Stimulated activated CD8-positive, alpha-beta memory T cell treated with anti-CD3 and anti-CD28 coated beads, Interleukin-4, amount 100 ng/mL, for 1 hour (primary cell): ENCODE measurements around the gene MYPOP.
A peak's percentile ranks its signal among the peaks of the same experiment; 100 is the strongest.
"Not testable (repeated sequence)": the region's sequence is repeated elsewhere in the genome, so short reads cannot be mapped to it uniquely, and the experiment has no call there.

ENCODE experiments used
- DNase-seq, 2 donors: peaks; one replicate each; pipeline ENCODE4 v3.0.0-alpha.2; 2020; ENCODE audit warnings: low read depth in 2 of 2, low spot score in 1 of 2

MYPOP gene

DNA sequence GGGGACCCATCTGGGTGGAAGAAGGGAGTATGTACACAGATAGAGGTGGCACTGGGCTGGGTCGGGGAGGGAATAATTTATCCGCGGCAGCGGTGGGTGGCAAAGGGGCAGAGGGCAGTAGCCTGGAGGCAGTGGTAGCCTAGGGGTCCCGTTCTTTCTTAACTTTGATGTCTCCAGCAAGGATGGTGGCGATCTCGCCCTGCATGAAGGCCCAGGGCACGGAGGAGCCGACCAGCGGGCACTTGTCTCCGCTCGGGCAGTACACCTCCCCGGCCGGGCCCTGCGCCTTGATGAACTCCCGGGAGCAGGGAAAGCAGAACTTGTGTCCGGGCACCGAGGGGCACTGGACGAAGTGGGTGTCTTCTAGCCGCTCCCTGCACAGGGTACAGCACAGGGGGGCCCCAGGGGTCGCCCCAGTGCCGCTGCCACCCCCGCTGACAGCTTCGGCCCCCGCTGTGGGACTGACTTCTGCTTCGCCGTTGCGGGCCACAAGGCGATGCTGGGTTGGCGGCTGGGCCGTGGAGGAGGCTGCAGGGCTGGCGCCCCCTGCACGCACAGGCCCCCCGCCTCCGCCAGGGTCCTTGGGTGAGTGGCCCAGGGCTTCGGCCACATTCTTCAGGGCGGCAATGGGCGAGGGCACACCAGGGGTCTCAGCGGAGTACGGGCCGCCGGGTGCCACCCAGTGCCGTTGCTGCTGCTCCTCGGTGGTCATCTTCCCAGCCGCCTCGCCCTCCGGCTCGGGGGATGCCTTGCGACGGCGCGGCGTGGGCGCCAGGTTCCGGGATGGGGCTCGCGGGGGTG is 18.3 kb downstream of the MYPOP start:
- DNase-seq: no peak

- no peak for DNase-seq
Measured at GRCh38 chr19:45883586-45883880, 18.9 kb downstream of the MYPOP start.

DNA sequence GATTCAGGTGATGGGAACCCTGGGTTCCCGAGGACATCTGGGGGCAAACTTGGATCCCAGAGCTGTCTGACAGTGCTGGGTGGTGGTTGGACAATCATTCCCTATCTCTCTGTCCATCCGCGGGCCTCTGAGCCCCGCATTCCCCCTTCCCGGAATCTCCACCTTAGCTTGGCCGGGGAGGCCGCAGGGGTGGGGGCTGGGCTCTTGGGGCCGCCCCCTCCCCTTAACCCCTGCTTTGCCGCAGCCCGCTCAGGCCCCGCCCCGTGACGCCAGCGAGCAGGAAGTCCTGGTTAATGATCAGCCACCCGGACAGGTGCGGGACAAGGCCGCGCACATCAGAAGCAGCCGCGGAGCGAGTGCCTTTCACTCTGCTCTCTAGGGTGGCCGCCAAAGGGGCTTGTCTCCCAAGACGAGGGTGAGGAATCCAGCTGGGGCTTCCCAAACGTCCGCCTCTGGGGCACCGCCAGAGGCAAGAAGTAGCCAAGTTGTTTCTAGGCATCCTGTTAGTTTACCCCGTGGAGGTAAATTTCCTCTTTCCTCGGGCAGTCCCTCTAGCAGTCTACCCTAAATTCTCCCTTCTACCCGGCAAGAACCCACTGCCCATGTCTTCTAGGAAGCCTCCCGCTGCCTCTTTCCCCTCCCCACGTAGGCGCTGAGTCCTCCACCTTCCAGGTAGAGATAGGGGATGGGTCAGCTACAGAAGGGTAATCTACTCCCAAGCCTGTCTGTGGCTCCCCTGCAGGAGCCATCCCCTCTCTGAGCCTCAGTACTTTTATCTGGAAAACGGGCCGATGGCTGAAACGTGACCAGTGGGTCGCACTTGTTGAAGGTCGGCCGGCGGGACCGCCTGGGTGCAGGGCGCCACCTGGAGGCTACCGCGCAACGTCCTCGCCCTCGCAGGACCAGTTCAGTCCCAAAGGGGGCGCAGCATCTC is 19.5 kb downstream of the MYPOP start:
- DNase-seq: peak in 1 of 2 donors; percentile 63

GRCh38 chr19:45881909-45882528 is 20.4 kb downstream of the MYPOP start:
- no peak for DNase-seq

GRCh38 chr19:45881082-45881908 is 21.1 kb downstream of the MYPOP start:
- DNase-seq: no peak

DNA sequence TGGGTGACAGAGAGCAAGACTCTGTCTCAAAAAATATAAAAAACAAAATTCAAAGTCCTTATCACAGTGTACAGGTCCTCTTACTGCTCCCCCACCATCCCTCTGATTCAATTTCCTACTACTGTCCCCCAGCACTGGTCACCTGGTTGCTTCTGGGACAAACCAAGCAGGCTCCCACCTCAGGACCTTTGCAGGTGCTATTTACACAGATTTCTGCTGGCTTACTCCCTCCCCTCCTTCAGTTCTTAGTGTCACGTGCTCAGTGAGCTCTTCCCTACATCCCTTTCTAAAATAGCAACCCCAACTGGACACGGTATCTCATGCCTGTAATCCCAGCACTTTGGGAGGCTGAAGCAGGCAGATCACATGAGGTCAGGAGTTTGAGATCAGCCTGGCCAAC is 22.4 kb downstream of the MYPOP start:
- no peak for DNase-seq

DNA sequence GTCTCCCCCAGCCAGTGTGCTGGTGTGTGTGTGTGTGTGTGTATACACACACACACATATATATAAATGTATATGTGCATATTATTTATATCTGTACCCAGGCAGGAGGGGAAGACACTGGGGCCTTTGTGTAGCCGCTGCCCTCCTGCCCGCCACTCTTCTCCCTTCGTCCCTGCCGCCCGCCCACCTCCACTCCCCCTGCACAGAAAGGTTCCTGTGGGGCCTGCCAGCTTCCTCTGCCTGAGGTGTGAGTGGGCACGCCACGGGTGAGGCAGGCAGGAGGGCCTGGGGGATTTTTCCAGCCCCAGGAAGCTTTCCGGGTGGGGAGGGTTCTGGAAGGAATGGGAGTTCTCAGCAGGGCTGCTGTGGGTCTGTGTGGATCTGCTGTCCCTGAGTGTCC is 23.4 kb downstream of the MYPOP start:
- no peak for DNase-seq

DNA sequence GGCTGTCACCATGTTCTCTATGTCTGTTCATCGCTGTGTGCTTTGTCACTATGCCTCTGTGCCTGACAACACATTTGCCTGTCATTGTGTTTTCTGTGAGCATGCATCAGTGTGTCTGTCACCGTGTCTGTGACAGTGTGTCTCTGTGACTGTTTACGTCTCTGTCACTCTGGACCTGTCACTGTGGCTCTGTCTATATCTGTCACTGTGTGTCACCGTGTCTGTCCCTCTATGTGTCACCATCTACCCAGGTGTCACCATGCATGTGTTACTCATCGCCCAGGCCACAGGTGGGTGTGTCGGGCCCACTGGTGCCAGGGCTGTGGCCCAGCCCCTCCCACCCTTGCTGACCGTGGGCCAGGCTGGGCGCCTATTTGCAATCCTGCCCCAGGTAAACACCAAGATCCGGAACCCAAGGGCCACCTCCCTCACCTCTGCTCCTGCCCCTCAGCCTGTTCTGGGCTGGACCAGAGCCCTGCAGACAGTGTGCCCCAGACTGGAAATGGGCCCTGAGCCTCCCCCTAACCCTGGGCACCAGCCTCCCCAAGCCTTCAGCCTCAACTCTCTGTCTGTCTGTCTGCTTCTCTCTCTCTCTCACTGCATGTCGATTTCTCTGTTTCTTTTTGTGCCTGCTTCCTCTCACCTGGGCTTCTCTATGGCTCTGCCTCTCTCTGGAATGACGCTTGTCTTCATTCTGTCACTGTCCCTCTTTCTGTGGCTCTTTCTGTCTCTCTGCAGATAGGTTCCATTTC is 24.2 kb downstream of the MYPOP start:
- no peak for DNase-seq

DNA sequence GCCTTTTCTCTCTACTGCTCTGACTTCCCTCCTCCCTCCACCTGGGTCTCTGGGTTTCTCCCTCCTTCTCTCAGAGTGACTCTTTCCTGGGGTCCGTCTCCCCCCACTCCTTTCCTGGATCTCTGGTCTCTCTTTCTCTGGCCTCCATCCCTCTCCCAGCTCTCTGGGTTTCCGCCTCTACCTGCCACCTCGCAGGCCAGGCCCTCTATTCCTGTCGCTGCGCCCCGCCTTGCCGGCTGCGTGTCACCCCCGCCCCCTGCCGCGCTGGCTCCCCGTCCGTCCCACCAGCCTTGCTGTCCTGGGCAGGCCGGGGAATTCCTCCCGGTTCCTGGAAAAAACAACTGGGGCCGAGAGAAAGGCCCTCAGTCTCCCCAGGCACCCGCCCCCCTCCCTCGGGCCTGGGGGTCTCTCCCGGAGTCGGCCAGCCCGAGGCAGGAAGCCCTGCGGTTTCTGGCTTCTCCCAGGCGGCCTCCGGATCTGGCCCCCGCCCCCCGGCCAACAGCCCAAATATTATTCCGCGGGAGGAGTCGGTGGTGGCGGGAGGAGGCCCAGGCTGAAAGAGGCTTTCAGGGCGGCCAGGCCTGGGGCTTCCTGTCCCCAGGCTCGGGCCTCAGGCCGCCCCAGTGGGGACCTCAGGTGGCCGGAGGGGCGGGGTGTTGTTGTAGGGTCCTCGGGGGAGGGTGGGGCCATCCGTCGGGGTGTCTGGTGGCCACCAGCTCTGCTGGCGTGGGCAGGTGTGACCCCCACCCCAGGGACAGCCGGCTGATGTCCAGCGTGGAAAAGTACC is 25.8 kb downstream of the MYPOP start:
- no peak for DNase-seq

GRCh38 chr19:45876161-45876410 is 26.3 kb downstream of the MYPOP start:
- no peak for DNase-seq

DNA sequence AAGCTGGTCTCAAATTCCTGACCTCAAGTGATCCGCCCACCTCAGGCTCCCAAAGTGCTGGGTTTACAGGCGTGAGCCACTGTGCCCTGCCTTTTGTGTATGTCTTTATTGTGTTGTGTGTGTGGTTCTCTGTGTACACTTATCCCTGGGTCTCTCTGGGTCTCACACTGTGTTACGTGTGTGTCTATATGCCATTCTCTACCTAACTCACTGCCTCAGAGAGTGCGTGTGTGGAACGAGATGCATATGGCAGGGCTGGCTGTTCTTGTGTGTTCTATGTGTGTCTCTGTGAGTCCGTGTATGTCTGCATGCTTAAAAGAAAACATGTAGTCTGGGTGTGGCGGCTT is 27.8 kb downstream of the MYPOP start:
- no peak for DNase-seq

GRCh38 chr19:45873219-45873772 is 29.1 kb downstream of the MYPOP start:
- DNase-seq: no peak

GRCh38 chr19:45872095-45872919 is 30.1 kb downstream of the MYPOP start:
- no peak for DNase-seq

GRCh38 chr19:45870798-45871197 is 31.6 kb downstream of the MYPOP start:
- no peak for DNase-seq

- DNase-seq: not testable (repeated sequence)
Measured at GRCh38 chr19:45867241-45867640, 35.2 kb downstream of the MYPOP start.

DNA sequence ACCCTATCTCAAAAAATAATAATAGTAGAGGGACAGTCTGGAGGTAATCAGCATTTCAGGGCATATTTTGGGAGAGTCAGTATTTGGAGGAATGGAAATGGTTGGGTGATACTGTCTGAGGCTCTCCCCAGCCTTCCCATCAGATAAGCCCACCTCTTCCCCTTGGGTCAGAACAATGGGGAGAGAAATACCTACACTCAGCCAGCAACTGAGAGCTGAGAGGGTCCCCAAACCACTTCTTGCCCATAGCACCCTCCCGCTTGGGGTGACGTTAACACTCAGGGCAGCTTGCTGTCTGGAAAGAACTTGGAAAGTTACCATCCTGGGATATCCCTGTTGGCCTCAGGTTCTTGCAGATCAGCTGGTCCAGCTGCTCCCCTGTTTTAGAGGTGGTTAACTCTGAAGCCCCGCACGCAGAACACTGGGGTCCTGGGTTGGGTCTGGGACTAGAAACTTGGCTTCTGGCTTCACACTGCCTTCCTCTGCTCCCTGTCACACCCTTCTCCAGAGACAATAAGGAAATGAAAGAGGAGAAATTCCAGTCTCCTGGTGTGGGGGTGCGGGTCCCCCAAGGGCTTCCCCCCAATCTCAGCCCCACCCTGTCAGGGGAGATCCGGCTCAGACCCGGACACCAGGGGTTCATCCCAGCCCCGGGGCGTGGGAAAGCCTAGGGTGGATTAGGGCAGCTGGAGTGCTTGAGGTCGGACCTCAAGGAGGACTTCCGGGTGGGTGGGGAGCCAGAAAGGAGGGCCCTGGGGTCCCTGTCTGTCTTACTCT is 35.8 kb downstream of the MYPOP start:
- no peak for DNase-seq

- DNase-seq: no peak
Measured at GRCh38 chr19:45865269-45865948, 37.0 kb downstream of the MYPOP start.
